MM.1S (cell line): Measurements from ENCODE around the gene COL5A2.

ENCODE experiments used
- DNase-seq: peaks from one replicate; pipeline ENCODE4 v3.0.0-alpha.2; 2015
- H2AFZ ChIP-seq: fragments of 300-600 bp; sonication (generic); 2 replicates; pipeline ENCODE4 v1.6.0; 2016; ENCODE audit warnings: antibody characterized with exemption, low read length
- H3F3A ChIP-seq: fragments of 300-600 bp; sonication (generic); 2 replicates; pipeline ENCODE4 v1.6.1; 2016; ENCODE audit warnings: mild to moderate bottlenecking, antibody characterized with exemption, low read length, moderate library complexity, mixed read lengths; ENCODE audit not compliant: insufficient read depth
- H3K27ac ChIP-seq: fragments of 300-600 bp; sonication (generic); 2 replicates; pipeline ENCODE4 v1.5.1; 2016; ENCODE audit warnings: mild to moderate bottlenecking, low read length
- H3K27me3 ChIP-seq: fragments of 300-600 bp; sonication (generic); replicated peaks from 2 replicates; pipeline ENCODE4 v1.6.0; 2016; ENCODE audit warnings: low read length; ENCODE audit not compliant: insufficient read depth
- H3K36me3 ChIP-seq: fragments of 300-600 bp; sonication (generic); replicated peaks from 2 replicates; pipeline ENCODE4 v1.6.1; 2016; ENCODE audit warnings: mild to moderate bottlenecking, low read length, mixed read lengths; ENCODE audit not compliant: insufficient read depth
- H3K4me1 ChIP-seq: fragments of 300-600 bp; sonication (generic); 2 replicates; pipeline ENCODE4 v1.6.1; 2016; ENCODE audit warnings: low read length, mixed read lengths
- H3K4me2 ChIP-seq: fragments of 300-600 bp; sonication (generic); 2 replicates; pipeline ENCODE4 v1.6.0; 2016; ENCODE audit warnings: low read depth, low read length
- H3K4me3 ChIP-seq: fragments of 300-600 bp; sonication (generic); 2 replicates; pipeline ENCODE4 v1.5.1; 2016; ENCODE audit warnings: low read length, mixed read lengths
- H3K79me2 ChIP-seq: fragments of 300-600 bp; sonication (generic); 2 replicates; pipeline ENCODE4 v1.6.1; 2016; ENCODE audit warnings: mixed run types, low read length, mixed read lengths
- H3K9ac ChIP-seq: fragments of 300-600 bp; sonication (generic); 2 replicates; pipeline ENCODE4 v1.6.1; 2016; ENCODE audit warnings: low read length, mixed read lengths
- H3K9me2 ChIP-seq: fragments of 300-600 bp; sonication (generic); replicated peaks from 2 replicates; pipeline ENCODE4 v1.6.1; 2016; ENCODE audit warnings: mild to moderate bottlenecking, low read length, mixed read lengths; ENCODE audit not compliant: insufficient read depth
- H3K9me3 ChIP-seq: fragments of 300-600 bp; sonication (generic); replicated peaks from 2 replicates; pipeline ENCODE4 v1.6.1; 2016; ENCODE audit warnings: mild to moderate bottlenecking, low read length, mixed read lengths; ENCODE audit not compliant: insufficient read depth
- H4K20me1 ChIP-seq: fragments of 300-600 bp; sonication (generic); 2 replicates; pipeline ENCODE4 v1.6.1; 2016; ENCODE audit warnings: mild to moderate bottlenecking, low read length, moderate library complexity, mixed read lengths; ENCODE audit not compliant: insufficient read depth
- EZH2 ChIP-seq: fragments of 300-600 bp; sonication (generic); optimal IDR thresholded peaks from 2 replicates; pipeline ENCODE3; 2017; ENCODE audit warnings: low read depth, mild to moderate bottlenecking, antibody characterized with exemption, low read length, mixed read lengths
- EZH2phosphoT487 ChIP-seq: fragments of 300-600 bp; sonication (generic); IDR thresholded peaks from 2 replicates; pipeline ENCODE4 v1.6.1; 2018; ENCODE audit warnings: antibody characterized with exemption, low read length
- TF ChIP-seq, protein P1 (sequence below): fragments of 300-600 bp; sonication (generic); IDR thresholded peaks from 2 replicates; pipeline ENCODE4 v1.5.1; 2016; ENCODE audit warnings: antibody characterized with exemption, low read length, mixed read lengths

COL5A2 gene

DNA sequence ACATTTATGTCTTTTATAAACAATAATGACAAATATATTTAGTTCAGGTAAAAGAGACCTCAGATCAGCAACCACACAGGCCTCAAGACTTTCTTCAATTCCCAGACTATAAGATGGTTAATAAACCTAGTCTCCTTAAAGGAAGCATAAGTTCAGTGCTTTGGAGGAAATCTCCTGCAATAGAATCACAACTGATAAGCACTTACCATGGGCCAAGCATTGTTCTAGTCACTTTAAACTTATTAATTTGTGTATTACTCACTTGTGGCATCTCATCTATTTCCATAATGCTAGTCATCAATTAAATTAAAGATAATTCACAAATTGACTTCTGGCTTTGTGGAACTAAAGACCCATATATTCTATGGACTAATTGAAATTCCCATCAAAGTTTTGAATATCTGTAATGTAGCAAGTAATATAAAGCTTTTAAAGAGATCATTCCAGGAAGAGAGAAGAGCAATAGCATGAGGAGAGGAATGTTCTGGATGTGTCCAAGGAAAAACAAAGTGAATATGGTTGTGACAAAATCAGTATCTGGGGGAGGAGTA lies 163.2 kb downstream of the COL5A2 start:
- Histone ChIP-seq H3F3A (no peaks in the 10 kb centered on the region), H3K9me2 (no peaks in the 10 kb centered on the region), H3K4me2 (no peak overlapping the region), H3K27me3 (no peaks in the 10 kb centered on the region), H3K9ac (no peak overlapping the region), H3K4me3 (no peak overlapping the region), H4K20me1 (no peaks in the 10 kb centered on the region), H3K4me1 (no peaks in the 10 kb centered on the region), H3K9me3 (no peaks in the 10 kb centered on the region), H3K79me2 (no peaks in the 10 kb centered on the region), H3K27ac (no peak overlapping the region), H3K36me3 (no peaks in the 10 kb centered on the region), H2AFZ (no peak overlapping the region)
- no peak for DNase-seq
- no peak for TF ChIP-seq EZH2phosphoT487

GRCh38 chr2:189015359-189015758 lies 164.2 kb downstream of the COL5A2 start:
- no peak overlapping the region for H3K4me3 ChIP-seq
- no peaks in the 10 kb centered on the region for H3K9me3 ChIP-seq
- H2AFZ ChIP-seq, result no peak overlapping the region
- DNase-seq, result no peak
- H3K4me1 ChIP-seq, result no peaks in the 10 kb centered on the region
- H3K4me2 ChIP-seq, result no peak overlapping the region
- no peaks in the 10 kb centered on the region for H3K36me3 ChIP-seq
- H3K9ac ChIP-seq, result no peak overlapping the region
- TF ChIP-seq, protein P1, sequence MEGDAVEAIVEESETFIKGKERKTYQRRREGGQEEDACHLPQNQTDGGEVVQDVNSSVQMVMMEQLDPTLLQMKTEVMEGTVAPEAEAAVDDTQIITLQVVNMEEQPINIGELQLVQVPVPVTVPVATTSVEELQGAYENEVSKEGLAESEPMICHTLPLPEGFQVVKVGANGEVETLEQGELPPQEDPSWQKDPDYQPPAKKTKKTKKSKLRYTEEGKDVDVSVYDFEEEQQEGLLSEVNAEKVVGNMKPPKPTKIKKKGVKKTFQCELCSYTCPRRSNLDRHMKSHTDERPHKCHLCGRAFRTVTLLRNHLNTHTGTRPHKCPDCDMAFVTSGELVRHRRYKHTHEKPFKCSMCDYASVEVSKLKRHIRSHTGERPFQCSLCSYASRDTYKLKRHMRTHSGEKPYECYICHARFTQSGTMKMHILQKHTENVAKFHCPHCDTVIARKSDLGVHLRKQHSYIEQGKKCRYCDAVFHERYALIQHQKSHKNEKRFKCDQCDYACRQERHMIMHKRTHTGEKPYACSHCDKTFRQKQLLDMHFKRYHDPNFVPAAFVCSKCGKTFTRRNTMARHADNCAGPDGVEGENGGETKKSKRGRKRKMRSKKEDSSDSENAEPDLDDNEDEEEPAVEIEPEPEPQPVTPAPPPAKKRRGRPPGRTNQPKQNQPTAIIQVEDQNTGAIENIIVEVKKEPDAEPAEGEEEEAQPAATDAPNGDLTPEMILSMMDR, result no peak
- TF ChIP-seq EZH2phosphoT487 (no peak), EZH2 (no peak)
- H3K27ac ChIP-seq, result no peak overlapping the region
- no peaks in the 10 kb centered on the region for H3F3A ChIP-seq
- no peaks in the 10 kb centered on the region for H4K20me1 ChIP-seq
- no peaks in the 10 kb centered on the region for H3K27me3 ChIP-seq
- H3K79me2 ChIP-seq, result no peaks in the 10 kb centered on the region
- no peaks in the 10 kb centered on the region for H3K9me2 ChIP-seq

DNA sequence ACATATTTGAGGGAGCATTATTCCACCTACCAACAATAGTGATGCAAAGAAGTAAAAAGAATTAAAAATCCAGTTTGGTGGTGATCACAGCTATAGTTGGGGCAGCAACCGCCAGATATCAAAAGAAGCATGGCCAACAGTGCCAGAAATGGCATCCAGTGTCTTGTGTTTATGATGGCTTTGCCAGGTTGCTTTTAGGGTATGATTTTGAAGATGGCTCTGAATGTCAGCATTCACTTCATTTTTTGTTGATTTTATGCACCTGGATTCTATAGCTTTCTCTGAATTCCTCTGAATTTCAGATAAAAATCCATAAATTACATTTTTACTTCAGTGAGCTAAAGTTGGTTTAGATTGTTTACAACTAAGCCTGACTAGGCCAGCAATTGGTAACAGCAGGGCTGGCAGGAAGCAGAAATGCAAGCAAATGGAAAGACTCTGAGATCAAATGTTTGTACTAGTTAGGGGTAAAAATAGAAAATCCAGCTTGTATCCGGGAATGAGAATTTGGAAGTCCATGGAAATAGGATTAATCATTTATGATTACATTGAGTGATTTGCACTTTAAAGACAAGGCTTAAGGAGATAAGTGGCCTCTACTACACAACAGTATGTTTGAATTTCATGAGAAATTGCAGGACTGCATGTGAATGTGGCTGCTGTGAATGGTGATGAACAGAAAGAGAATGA lies 165.0 kb downstream of the COL5A2 start:
- Histone ChIP-seq H3K27me3 (no peaks in the 10 kb centered on the region), H3K9ac (no peak overlapping the region), H2AFZ (no peak overlapping the region), H3K36me3 (no peaks in the 10 kb centered on the region), H3K4me3 (no peak overlapping the region), H3K9me2 (no peaks in the 10 kb centered on the region), H3K27ac (no peak overlapping the region), H3F3A (no peaks in the 10 kb centered on the region), H3K79me2 (no peaks in the 10 kb centered on the region), H4K20me1 (no peaks in the 10 kb centered on the region), H3K4me2 (no peak overlapping the region), H3K4me1 (no peaks in the 10 kb centered on the region), H3K9me3 (no peaks in the 10 kb centered on the region)
- TF ChIP-seq EZH2 (no peak), EZH2phosphoT487 (no peak)
- TF ChIP-seq, protein P1, result no peak
- DNase-seq, result no peak
